K562 (cell line): Measurements from ENCODE around the gene PLK1.

Experiments
- CTCF ChIP-seq, 3 experiments: IDR thresholded peaks in 2 of 3; conservative IDR thresholded peaks in 1 of 3; 2 replicates each; pipeline ENCODE4 v1.5.1; 2011 to 2012; ENCODE audit warnings: low read length in 3 of 3, mild to moderate bottlenecking in 3 of 3, control low read depth in 2 of 3, improper control_type of control experiment in 1 of 3, inconsistent platforms in 1 of 3, low read depth in 1 of 3, mixed read lengths in 1 of 3, moderate library complexity in 1 of 3; ENCODE audit not compliant: insufficient read depth in 2 of 3
- EZH2 ChIP-seq: IDR thresholded peaks from 2 replicates; pipeline ENCODE4 v1.6.1; 2012; ENCODE audit warnings: low read depth, mild to moderate bottlenecking, inconsistent platforms, low read length, borderline replicate concordance
- POLR2A ChIP-seq: fragments of 450-650 bp; conservative IDR thresholded peaks from 2 replicates; pipeline ENCODE4 v1.6.1; 2016
- ZNF639 ChIP-seq, 2 experiments: fragments of 200-800 bp in 1 of 2; sonication (Bioruptor generic) in 1 of 2; sonication (generic) in 1 of 2; formaldehyde crosslinking in 1 of 2; IDR thresholded peaks in 1 of 2; conservative IDR thresholded peaks in 1 of 2; 2 replicates each; pipeline versions ENCODE4 v1.5.0 to v1.6.1; 2016 to 2020; ENCODE audit warnings: missing compliant biosample characterization in 1 of 2, missing genetic modification characterization in 1 of 2, missing genetic modification reagents in 1 of 2

GRCh38 chr16:23679986-23680336, 1.3 kb downstream of the PLK1 start:
- no peak for TF ChIP-seq CTCF (IDR thresholded peaks at IDR 0.05 in 2 of 3, conservative IDR thresholded peaks at IDR 0.05 in 1 of 3; ENCODE audit: insufficient read depth in 2 of 3, low read depth in 1 of 3, low read length in 3 of 3)
- no peak for TF ChIP-seq EZH2
- no peak for TF ChIP-seq ZNF639 (CRISPR knock-in tag; conservative IDR thresholded peaks at IDR 0.05 in 1 of 2, IDR thresholded peaks at IDR 0.05 in 1 of 2)
- no peak for TF ChIP-seq POLR2A
